DMS 273 (cell line): ENCODE results near the gene PCBD1.

Experiments
- DNase-seq: peaks from one replicate; lab custom pipeline; 2025; ENCODE audit not compliant: unreplicated experiment; lab: John Stamatoyannopoulos, UW

PCBD1 gene

GRCh38 chr10:70905071-70906021 lies 17.0 kb upstream of the PCBD1 start:
- no peak for DNase-seq

DNA sequence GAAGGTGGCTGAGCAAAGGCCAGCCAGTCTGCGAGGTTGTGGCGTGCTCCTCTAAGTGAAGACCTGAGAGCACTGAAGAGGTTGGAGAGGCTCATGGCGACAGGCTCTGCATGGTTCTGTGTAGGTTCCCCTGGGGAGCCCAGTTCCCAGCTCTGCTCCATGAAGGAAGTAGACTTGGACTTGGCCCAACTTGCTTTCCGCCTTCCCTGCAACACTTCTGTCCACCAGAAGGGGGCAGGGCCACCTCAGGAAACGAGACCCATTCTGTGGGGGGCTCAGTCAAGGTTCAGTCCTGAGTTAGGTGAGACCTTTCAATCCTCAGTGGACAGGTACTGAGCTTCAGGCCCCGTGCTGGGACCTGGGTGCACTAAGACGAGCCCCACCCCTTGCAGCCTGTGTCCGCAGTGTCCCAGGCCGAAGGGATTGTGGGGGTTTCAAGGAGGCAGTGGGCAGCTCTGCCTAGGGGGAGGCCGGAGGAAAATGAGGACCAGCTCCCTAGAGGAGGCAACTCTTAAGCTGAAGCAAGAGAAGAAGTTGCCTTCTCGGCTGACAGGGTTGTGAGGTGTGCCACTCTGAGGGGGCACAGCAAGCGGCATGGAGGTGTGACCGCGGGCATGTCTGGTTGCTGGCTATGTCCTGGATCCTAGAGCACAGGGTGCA lies 15.0 kb upstream of the PCBD1 start:
- DNase-seq: peak; percentile 71

GRCh38 chr10:70902661-70903261 lies 14.4 kb upstream of the PCBD1 start:
- DNase-seq: peak; percentile 19

DNA sequence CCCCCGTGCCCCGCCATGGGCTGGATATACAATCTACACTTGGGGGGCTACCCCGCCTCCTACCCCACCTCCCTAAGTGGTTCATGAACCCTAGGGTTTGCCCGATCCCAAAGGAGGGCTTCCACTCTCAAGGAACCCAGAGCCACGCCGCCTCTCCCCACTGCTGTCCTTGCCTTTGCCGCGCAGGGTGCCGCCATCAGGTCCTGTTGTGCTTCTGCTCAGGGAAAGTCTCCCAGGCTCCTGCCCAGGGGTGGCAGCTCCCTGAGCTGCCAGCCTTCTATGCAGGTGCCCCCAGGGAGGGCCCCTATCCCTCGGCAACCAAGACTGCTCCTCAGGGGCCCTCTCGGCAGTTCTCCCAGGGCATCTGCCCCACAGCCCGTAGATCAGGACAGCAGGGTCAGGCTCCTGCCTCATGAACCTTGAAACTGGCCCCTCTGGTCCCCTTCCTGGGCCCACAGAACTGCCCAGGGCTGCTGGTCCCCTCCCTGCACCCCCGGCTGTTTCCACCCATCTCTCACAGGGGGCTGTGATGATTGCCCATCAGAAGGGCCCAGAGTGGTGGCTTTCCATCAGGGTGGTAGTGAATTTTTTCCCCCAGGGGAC lies 13.0 kb upstream of the PCBD1 start:
- no peak for DNase-seq

DNA sequence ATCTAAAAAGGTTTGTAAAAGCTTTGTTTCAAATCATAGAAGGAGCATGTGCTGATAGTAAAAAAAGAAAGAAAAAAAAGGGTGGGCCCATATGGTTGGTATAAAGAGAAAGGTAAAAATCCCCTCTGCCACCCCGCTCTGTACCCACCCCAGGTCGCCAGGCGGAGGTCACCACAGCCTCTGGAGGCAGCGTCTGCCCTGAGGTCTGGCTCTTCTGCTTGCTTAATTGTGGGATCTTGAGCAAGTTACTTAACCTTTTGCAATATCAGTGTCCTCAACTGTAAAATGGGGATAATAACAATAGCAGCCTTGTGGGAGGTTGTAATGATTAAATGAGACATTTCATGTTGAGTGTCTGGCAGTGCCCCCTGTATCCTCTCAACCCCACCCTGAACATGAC lies 10.7 kb upstream of the PCBD1 start:
- no peak for DNase-seq

DNA sequence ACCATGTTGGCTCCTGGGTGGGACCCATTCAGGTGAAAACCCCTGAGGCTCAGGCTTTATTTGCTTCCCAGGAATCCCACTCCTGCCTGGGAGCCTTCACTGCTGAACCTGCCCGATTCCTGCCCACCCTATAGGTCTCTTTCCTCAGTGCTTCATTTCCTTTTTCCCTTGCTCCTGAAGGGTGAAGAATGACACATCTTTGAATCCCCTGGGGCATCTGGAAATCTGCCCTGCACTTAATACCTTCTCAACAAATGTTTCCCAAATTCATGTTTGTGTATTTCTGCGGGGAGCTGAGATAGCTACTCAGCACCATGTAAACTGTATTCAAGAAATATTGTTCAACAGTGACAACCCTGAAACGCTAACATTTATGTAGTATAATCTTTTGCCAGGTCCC lies 10.3 kb upstream of the PCBD1 start:
- no peak for DNase-seq

- DNase-seq: no peak
Measured at GRCh38 chr10:70896551-70896950, 8.2 kb upstream of the PCBD1 start.

DNA sequence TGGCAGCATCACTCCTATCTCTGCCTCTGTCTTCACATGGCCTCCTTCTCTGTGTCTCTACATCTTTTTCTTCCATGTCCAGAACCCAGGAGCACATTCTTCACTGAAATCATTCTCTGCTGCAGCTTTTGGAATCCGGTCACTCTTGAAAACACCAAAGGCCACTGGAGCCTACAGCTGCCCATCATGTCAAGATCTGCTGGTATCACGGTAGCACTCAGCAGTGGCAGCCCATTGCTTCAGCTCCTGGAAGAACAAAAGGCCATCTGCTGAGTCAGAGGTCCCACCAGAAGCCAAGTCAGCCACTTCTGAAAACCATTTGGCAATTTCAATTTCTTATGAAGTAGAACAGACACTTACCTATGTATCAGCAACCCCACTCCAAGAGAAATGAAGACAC lies 6.1 kb upstream of the PCBD1 start:
- DNase-seq: no peak

DNA sequence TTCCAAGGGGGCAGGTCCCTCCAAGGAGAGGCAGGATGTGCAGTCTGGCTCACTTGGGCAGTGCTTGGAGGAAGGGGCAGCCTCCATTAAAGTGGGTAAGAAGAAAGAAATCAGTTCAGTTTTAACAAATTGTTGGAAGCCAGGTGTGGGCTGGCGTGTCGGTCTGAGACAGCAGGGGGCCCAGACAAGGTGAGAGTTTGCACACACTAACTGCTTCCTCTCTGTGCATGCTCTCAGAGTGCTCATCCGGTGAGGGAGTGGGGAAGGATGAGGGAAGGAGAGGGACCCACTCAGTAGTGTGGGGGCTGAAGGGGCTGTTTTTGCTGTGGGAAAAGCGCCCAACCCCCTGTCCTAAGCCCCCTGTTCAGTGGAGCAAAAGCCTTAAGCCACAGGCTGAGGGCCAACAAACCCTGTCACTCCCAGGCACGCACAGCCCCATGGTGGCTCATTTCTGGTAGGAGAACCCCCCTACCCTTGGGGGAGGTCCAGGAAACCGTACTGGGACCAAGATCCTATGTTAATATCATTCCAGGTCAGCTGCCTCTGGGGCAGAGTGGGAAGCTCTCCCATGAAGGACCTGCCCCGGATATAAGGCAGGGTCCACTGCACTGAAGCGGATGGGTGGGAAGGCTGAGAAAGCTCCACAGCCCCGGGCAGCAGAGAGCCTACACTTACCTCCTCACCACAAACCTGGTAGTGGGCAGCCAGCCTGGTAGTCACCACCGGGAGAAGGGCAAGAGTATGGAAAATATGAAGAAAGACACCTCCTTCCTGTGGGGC lies 5.1 kb upstream of the PCBD1 start:
- DNase-seq: no peak

DNA sequence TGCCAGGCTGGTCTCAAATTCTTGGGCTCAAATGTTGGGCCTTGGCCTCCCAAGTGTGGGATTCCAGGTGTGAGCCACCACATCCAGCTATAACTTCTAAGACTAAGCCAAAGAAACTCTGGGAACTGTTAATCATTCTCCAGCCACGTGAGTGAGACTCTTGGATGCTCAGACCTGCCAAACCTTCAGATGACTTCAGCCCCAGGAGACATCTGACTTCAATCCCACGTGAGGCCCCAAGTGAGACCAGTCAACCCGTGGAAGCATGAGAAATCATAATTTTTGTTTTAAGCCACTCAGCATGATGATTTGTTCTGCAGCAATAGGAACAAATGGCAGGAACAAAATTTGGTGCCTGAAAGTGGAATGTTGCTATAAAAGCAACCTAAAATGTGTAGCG lies 4.3 kb upstream of the PCBD1 start:
- DNase-seq: no peak

GRCh38 chr10:70891627-70892026 lies 3.3 kb upstream of the PCBD1 start:
- no peak for DNase-seq

- peak; percentile 57 for DNase-seq
Measured at GRCh38 chr10:70890917-70891431, 2.6 kb upstream of the PCBD1 start.

DNA sequence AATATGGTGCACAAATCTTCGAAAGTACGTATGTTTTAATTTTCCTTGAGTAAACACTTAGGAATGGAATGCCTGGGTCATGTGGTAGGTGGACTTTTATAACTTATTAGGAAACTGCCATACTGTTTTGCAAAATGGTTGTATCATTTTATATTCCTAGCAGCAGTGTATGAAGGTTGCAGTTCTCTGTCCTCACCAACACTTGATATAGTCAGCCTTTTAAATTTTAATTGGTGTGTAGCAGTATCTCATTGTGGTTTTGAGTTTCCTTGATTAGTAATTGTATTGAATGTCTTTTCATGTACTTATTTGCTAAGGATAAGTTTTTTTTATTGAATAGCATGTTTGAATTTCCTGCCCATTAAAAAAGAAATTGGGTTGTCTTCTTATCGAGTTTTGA lies 926 bp upstream of the PCBD1 start:
- DNase-seq: no peak

DNA sequence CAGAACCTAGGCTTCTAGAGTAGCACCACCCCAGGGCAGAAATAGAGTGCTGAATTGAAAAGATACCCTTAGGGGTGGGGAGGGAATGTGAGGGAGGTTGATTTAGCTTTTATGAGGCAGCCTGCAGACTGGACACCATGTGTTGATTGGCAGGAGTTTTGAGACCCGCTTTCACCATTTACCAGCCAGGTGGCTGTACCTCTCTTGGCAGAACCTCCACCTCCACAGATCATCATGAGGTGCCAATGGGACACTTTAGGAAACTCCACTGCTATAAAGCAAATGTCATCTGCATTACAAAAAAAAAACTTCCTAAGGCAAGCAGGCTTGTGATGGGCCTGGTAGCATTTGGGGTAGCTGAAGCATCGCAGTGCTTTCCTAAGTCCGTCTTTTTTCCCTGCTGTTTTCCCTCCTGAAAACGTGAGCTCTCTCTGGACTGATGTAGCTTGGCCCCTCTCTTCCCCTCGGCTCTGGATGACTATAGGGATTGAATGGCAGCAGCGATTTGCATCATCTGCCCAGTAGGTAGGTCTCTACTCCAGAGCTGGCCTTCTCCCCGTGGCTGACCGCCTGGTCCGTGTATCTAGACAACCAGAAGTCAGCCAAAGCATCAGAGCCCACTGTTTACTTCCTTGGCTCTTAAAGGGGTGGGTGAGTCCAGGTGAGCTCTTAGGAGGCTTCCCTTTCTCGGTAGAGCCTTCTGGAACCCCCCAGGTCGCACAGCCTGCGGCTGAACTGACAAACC lies 1.3 kb downstream of the PCBD1 start:
- no peak for DNase-seq

DNA sequence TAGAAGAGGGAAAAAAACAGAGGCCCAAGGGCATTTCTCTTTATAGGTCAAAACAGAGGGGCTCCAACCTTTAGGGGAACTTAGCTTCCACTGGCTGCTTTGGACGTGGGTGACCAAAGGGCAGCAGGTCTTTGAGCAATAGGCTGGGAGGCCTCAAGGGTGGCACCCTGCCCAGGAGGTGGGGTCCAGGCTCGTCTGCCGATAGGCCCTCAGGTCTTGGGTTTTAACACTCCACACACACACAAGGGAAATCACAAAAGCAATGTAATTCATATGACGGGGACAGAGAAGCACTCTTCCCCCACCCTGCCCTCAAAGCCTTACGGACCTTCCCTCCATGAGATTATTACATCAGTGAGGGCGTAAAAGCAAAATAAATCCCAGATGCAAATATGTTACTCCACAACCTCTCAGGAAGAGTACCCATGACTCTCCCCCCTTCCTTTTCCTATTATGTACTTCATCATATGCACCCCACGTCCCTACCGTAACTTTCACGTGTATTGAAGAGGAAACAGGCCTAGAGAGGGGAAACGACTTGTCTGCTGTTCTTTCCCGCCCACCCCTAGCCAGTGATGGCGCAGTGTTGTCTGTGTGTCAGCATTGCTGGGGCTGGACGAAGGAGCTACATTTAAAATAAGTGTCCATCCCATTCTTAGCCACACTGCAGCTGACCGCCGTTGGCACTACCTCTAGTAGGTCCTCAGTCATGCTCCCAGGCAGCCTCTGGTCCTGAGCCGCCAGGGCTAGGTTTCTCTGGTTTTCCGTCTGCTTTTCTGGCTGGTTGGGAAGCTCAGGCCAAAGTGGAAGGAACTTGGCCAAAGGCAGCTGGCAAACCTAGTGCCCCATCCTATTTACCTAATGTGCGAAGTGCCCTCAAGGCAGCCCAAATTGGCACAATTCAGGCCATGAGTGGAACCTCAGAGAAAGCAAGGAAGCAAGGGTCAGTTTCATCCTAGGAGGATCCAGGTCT lies 2.1 kb downstream of the PCBD1 start:
- DNase-seq: no peak

- no peak for DNase-seq
Measured at GRCh38 chr10:70885481-70885880, 2.9 kb downstream of the PCBD1 start.

GRCh38 chr10:70884741-70885140 lies 3.6 kb downstream of the PCBD1 start:
- DNase-seq: no peak

DNA sequence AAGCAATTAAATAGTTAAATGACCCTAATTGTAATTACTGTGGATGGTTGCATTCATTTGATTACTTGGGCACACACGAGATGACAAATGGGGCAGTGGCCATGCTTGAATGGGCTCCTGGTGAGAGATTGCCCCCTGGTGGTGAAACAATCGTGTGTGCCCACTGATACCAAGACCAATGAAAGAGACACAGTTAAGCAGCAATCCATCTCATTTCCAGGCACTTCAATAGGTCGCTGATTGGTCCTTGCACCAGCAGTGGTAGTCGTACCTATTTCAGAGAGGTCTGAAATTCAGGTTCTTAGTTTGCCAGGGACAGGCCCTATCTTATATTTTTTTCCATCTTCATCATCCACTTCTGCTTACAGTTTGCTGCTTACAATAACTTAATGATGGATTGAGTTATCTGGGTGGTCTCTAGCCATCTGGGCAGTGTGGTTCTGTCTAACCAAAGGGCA lies 8.3 kb downstream of the PCBD1 start:
- peak; percentile 82 for DNase-seq

GRCh38 chr10:70879207-70879606 lies 9.2 kb downstream of the PCBD1 start:
- no peak for DNase-seq
